Neural progenitor cell (in vitro differentiated cells): ENCODE measurements around the gene PRPF38A. TPM values are rescaled to one million over a fixed set of nuclear protein-coding genes. Genes with fewer than 3 reads are reported as not detected.
"Not testable (repeated sequence)": the region's sequence is repeated elsewhere in the genome, so short reads cannot be mapped to it uniquely, and the experiment has no call there.

Experiments
- DNase-seq: peaks from one replicate; pipeline ENCODE4 v3.0.0-alpha.2; 2016; ENCODE audit warnings: low spot score
- H2AFZ ChIP-seq: fragments of 200-600 bp; sonication (generic); replicated peaks from 2 replicates; pipeline ENCODE4 v1.6.1; 2016; ENCODE audit warnings: antibody characterized with exemption
- H3F3A ChIP-seq: fragments of 200-600 bp; sonication (generic); 2 replicates; pipeline ENCODE4 v1.6.1; 2016; ENCODE audit warnings: antibody characterized with exemption, low read depth
- H3K27ac ChIP-seq: fragments of 200-600 bp; sonication (generic); 2 replicates; pipeline ENCODE4 v1.5.1; 2016; ENCODE audit warnings: mild to moderate bottlenecking
- H3K27me3 ChIP-seq: fragments of 200-600 bp; sonication (generic); 2 replicates; pipeline ENCODE4 v1.6.1; 2016; ENCODE audit warnings: mild to moderate bottlenecking, moderate library complexity
- H3K36me3 ChIP-seq: fragments of 200-600 bp; sonication (generic); 2 replicates; pipeline ENCODE4 v1.5.1; 2016
- H3K4me1 ChIP-seq: fragments of 200-600 bp; sonication (generic); 2 replicates; pipeline ENCODE4 v1.6.1; 2016; ENCODE audit warnings: mixed run types
- H3K4me2 ChIP-seq: fragments of 200-600 bp; sonication (generic); 2 replicates; pipeline ENCODE4 v1.6.1; 2016
- H3K4me3 ChIP-seq: fragments of 200-600 bp; sonication (generic); 2 replicates; pipeline ENCODE4 v1.5.1; 2016
- H3K79me2 ChIP-seq: fragments of 200-600 bp; sonication (generic); 2 replicates; pipeline ENCODE4 v1.6.1; 2016; ENCODE audit warnings: low read depth
- H3K9ac ChIP-seq: fragments of 200-600 bp; sonication (generic); 2 replicates; pipeline ENCODE4 v1.6.1; 2016
- H3K9me3 ChIP-seq: fragments of 200-600 bp; sonication (generic); 2 replicates; pipeline ENCODE4 v1.5.1; 2016; ENCODE audit warnings: low read depth
- H4K20me1 ChIP-seq: fragments of 200-600 bp; sonication (generic); 2 replicates; pipeline ENCODE4 v1.6.1; 2016; ENCODE audit warnings: low read depth
- H3K27ac Mint-ChIP-seq: 3 replicates; pipeline ENCODE4 v1.8.0; 2021; ENCODE audit warnings: mixed read lengths
- H3K27me3 Mint-ChIP-seq: 2 replicates; pipeline ENCODE4 v1.8.0; 2022; ENCODE audit warnings: low read depth, mild to moderate bottlenecking, inconsistent platforms, moderate library complexity, mixed read lengths; ENCODE audit not compliant: insufficient read depth
- H3K36me3 Mint-ChIP-seq: 3 replicates; pipeline ENCODE4 v1.8.0; 2021; ENCODE audit warnings: mixed read lengths
- H3K4me1 Mint-ChIP-seq: 3 replicates; pipeline ENCODE4 v1.8.0; 2021; ENCODE audit warnings: mixed read lengths
- H3K4me3 Mint-ChIP-seq: 3 replicates; pipeline ENCODE4 v1.8.0; 2021; ENCODE audit warnings: mild to moderate bottlenecking, moderate library complexity, mixed read lengths
- H3K9me3 Mint-ChIP-seq: 3 replicates; pipeline ENCODE4 v1.8.0; 2020; ENCODE audit warnings: mixed read lengths
- EZH2 ChIP-seq: fragments of 200-600 bp; sonication (generic); IDR thresholded peaks from 2 replicates; pipeline ENCODE4 v1.6.1; 2017; ENCODE audit warnings: antibody characterized with exemption, mild to moderate bottlenecking, moderate library complexity
- EZH2phosphoT487 ChIP-seq: fragments of 200-600 bp; sonication (generic); IDR thresholded peaks from 2 replicates; pipeline ENCODE4 v1.6.1; 2017; ENCODE audit warnings: antibody characterized with exemption
- total RNA-seq: library from RNA; depleted of rRNA; stranded (reverse); fragments of >200 nt; gene quantifications from 2 replicates; pipeline ENCODE4 v1.2.3, GENCODE V29; 2015; ENCODE audit warnings: low replicate concordance
- TF ChIP-seq, protein P1 (sequence below): fragments of 200-600 bp; sonication (generic); IDR thresholded peaks from 2 replicates; pipeline ENCODE4 v1.5.1; 2017; ENCODE audit warnings: antibody characterized with exemption, mild to moderate bottlenecking

The PRPF38A gene
- total RNA-seq, 1 donor from 2014 or later = 45.9 TPM

DNA sequence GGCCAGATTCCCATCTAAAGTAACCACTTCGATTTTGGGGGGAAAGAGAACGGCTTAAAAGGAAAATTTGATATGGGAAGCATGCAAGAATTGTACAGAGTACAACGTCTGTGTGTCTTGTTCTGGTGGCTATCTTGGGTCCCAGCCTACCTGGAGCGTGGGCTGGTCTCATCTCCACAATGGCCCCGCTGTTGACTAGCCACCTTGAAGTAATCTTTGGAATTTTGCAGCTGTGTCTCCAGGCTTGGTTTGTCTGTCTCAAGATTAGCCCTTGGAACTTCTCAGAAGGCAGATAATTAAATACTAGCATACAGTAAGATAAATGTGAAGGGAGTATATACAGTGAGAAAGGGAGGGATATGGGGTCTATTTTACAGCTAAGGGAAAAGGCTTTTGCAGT is 37.1 kb upstream of the PRPF38A start:
- H3K4me3 Mint-ChIP-seq = peak overlapping the region; percentile 86
- Histone ChIP-seq H3K4me2 (no peak overlapping the region), H3K27me3 (no peaks in the 10 kb centered on the region), H3K4me1 (peaks cover 5% of the 10 kb centered on the region), H4K20me1 (no peaks in the 10 kb centered on the region), H3K9ac (no peak overlapping the region), H3F3A (peaks cover 48% of the 10 kb centered on the region), H3K27ac (no peak overlapping the region), H3K36me3 (no peaks in the 10 kb centered on the region), H3K79me2 (peaks cover 15% of the 10 kb centered on the region), H2AFZ (no peak overlapping the region), H3K9me3 (no peaks in the 10 kb centered on the region), H3K4me3 (no peak overlapping the region)
- H3K27me3 Mint-ChIP-seq = peaks cover 14% of the 10 kb centered on the region
- H3K27ac Mint-ChIP-seq = peak overlapping the region; percentile 38
- DNase-seq = no peak
- H3K36me3 Mint-ChIP-seq = peaks cover 8% of the 10 kb centered on the region
- H3K9me3 Mint-ChIP-seq = peaks cover 4% of the 10 kb centered on the region
- H3K4me1 Mint-ChIP-seq = peaks cover 24% of the 10 kb centered on the region
- TF ChIP-seq EZH2 (no peak), EZH2phosphoT487 (no peak)
- TF ChIP-seq, protein P1, sequence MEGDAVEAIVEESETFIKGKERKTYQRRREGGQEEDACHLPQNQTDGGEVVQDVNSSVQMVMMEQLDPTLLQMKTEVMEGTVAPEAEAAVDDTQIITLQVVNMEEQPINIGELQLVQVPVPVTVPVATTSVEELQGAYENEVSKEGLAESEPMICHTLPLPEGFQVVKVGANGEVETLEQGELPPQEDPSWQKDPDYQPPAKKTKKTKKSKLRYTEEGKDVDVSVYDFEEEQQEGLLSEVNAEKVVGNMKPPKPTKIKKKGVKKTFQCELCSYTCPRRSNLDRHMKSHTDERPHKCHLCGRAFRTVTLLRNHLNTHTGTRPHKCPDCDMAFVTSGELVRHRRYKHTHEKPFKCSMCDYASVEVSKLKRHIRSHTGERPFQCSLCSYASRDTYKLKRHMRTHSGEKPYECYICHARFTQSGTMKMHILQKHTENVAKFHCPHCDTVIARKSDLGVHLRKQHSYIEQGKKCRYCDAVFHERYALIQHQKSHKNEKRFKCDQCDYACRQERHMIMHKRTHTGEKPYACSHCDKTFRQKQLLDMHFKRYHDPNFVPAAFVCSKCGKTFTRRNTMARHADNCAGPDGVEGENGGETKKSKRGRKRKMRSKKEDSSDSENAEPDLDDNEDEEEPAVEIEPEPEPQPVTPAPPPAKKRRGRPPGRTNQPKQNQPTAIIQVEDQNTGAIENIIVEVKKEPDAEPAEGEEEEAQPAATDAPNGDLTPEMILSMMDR = no peak

DNA sequence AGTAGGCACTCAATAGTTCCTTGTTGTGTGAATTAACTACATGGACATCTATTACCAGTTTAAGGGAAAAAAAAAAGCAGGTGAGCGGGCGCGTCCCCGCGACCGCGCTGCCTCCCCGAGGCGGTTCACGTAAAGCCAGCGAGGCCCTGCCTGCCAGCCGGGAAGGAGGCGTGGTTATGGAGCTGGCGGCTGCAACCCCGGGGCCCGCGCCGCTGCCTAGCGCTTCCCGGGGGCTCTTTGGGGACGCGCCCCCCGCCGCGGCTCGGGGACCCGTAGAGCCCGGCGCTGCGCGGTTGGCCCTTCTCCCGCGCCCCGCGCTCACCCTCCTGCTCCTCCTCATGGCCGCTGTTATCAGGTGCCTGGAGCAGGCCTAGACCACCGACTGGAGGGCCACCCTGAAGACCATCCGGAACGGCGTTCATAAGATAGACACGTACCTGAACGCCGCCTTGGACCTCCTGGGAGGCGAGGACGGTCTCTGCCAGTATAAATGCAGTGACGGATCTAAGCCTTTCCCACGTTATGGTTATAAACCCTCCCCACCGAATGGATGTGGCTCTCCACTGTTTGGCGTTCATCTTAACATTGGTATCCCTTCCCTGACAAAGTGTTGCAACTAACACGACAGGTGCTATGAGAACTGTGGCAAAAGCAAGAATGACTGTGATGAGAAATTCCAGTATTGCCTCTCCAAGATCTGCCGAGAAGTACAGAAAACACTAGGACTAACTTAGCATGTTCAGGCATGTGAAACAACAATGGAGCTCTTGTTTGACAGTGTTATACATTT is 35.8 kb upstream of the PRPF38A start:
- TF ChIP-seq EZH2 = no peak
- TF ChIP-seq, protein P1 = peak; percentile 34
- Histone ChIP-seq H4K20me1 (no peaks in the 10 kb centered on the region), H3K9me3 (no peaks in the 10 kb centered on the region), H3K4me2 (peak overlapping the region; percentile 78), H2AFZ (peak overlapping the region; percentile 86), H3K36me3 (peaks cover 3% of the 10 kb centered on the region), H3K9ac (no peak overlapping the region), H3F3A (peaks cover 48% of the 10 kb centered on the region), H3K4me1 (peaks cover 5% of the 10 kb centered on the region), H3K79me2 (peaks cover 15% of the 10 kb centered on the region), H3K27ac (no peak overlapping the region), H3K4me3 (peak overlapping the region; percentile 58), H3K27me3 (no peaks in the 10 kb centered on the region)
- H3K4me3 Mint-ChIP-seq = peak overlapping the region; percentile 75
- H3K4me1 Mint-ChIP-seq = peaks cover 24% of the 10 kb centered on the region
- H3K36me3 Mint-ChIP-seq = peaks cover 12% of the 10 kb centered on the region
- peaks cover 14% of the 10 kb centered on the region for H3K27me3 Mint-ChIP-seq
- no peak overlapping the region for H3K27ac Mint-ChIP-seq
- peak; percentile 88 for DNase-seq
- peaks cover 4% of the 10 kb centered on the region for H3K9me3 Mint-ChIP-seq

DNA sequence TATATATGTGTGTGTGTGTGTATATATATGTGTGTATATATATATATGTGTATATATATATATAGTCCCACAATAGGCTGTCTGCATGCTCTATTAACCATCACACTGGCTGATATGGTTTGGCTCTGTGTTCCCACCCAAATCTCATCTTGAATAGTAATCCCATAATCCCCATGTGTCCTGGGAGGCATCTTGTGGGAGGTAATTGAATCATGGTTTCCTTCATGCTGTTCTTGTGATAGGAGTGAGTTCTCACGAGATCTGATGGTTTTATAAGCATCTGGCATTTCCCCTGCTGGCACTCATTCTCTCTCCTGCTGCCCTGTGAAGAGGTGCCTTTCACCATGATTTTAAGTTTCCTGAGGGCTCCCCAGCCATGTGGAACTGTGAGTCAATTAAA is 34.6 kb upstream of the PRPF38A start:
- H3K4me3 Mint-ChIP-seq, H3K9me3 Mint-ChIP-seq, H3K9me3 ChIP-seq, H3K36me3 ChIP-seq, H3K27me3 ChIP-seq, H3K4me3 ChIP-seq, H4K20me1 ChIP-seq, H2AFZ ChIP-seq, H3K4me2 ChIP-seq, H3K79me2 ChIP-seq, H3K27ac ChIP-seq, DNase-seq, H3K4me1 ChIP-seq, H3K9ac ChIP-seq, H3K27ac Mint-ChIP-seq: not testable (repeated sequence)
- peaks cover 15% of the 10 kb centered on the region for H3K36me3 Mint-ChIP-seq
- peaks cover 18% of the 10 kb centered on the region for H3K4me1 Mint-ChIP-seq
- peaks cover 51% of the 10 kb centered on the region for H3F3A ChIP-seq
- peaks cover 14% of the 10 kb centered on the region for H3K27me3 Mint-ChIP-seq

DNA sequence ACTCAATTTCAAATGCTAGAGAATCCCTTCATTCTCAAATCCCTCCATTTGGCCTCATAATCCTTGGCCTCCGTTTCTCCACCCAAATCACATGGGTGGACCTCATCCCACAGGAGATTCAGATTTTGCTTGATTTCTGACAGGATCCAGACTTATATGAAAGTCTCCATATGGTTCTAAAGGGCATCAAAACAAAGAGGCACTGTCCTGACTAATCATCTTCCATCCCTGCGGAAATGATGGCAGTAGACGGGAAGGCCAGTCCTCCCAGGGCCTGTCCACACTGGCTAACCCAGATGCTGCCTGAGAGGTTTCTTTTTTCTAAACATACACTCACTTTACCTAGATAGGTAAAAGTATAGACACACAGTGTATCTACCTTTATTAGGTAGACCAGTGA is 19.0 kb upstream of the PRPF38A start:
- Mint-ChIP-seq H3K4me3 (no peak overlapping the region), H3K4me1 (no peaks in the 10 kb centered on the region), H3K36me3 (peaks cover 25% of the 10 kb centered on the region), H3K27ac (no peak overlapping the region), H3K9me3 (no peaks in the 10 kb centered on the region), H3K27me3 (no peaks in the 10 kb centered on the region)
- H2AFZ ChIP-seq = no peak overlapping the region
- peaks cover 14% of the 10 kb centered on the region for H3K36me3 ChIP-seq
- no peaks in the 10 kb centered on the region for H3K9me3 ChIP-seq
- H3K9ac ChIP-seq = no peak overlapping the region
- no peaks in the 10 kb centered on the region for H3K4me1 ChIP-seq
- TF ChIP-seq, protein P1 = no peak
- TF ChIP-seq EZH2phosphoT487 (no peak), EZH2 (no peak)
- peaks cover 3% of the 10 kb centered on the region for H4K20me1 ChIP-seq
- no peak overlapping the region for H3K27ac ChIP-seq
- no peaks in the 10 kb centered on the region for H3F3A ChIP-seq
- no peaks in the 10 kb centered on the region for H3K27me3 ChIP-seq
- peaks cover 6% of the 10 kb centered on the region for H3K79me2 ChIP-seq
- no peak overlapping the region for H3K4me2 ChIP-seq
- H3K4me3 ChIP-seq = no peak overlapping the region
- DNase-seq = no peak
